NCI-H2196 treated with DMSO at 0.1 percent for 48 hours (cell line): ENCODE measurements around the gene MMRN2.

Experiments
- DNase-seq: peaks from one replicate; lab custom pipeline; 2025; ENCODE audit not compliant: unreplicated experiment; lab: John Stamatoyannopoulos, UW

Gene MMRN2

DNA sequence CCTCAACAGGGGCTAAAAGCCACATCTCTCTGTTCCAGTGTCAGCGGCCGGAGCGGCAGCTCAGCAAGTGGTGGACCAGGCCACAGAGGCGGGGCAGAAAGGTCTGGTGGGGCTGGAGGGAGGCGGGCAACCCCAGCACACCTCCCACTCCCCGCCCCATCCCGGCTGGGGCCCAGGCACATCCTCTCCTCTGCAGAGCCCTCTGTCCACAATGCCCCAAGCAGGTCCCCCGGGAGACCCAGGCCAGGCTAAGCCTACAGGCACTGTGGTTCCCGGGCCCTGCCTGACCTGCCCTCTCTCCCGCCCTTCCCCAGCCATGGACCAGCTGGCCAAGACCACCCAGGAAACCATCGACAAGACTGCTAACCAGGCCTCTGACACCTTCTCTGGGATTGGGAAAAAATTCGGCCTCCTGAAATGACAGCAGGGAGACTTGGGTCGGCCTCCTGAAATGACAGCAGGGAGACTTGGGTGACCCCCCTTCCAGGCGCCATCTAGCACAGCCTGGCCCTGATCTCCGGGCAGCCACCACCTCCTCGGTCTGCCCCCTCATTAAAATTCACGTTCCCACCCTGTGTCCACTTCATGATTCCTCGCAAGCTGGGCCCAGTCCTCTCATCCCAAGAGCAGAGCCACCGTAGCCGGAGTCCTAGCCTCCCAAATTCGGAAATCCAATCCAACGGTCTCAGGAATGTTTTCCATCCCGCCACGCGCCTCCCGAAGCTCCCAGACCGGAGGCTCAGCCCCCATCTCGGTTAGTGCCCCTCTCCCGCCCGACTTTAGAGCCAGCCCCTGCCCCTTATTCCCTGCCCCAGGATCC lies 13.0 kb upstream of the MMRN2 start:
- no peak for DNase-seq

DNA sequence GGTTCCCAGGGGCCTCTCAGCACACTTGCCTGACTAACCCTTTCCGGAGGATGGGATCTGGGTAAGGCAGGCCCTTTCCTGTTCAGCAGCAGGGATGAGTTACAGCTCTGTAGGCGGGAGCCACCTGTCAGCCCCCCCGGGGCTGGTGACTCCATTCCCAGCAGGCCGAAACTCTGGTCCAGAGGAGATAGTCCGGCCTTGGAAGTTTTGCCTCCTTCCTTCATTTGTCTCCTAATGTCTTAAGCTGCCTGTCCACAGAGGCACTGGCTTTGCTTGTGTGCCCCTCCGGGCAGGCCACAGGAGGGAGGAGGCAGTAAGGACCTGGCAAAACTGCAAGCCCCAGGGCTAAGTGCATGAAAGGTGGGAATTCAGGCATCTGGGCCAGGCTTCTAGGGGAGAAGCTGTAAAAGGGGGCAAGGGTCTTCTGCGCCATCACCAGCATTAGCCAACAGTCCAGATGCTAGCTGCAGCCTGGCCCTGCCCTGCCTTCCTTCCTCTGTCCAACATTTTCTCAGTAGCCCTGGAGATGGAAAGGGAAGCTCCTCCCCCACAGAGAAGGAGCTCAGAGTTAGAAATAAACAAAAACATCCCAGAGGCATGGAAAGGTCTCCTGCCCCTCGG lies 12.1 kb upstream of the MMRN2 start:
- DNase-seq, result no peak

DNA sequence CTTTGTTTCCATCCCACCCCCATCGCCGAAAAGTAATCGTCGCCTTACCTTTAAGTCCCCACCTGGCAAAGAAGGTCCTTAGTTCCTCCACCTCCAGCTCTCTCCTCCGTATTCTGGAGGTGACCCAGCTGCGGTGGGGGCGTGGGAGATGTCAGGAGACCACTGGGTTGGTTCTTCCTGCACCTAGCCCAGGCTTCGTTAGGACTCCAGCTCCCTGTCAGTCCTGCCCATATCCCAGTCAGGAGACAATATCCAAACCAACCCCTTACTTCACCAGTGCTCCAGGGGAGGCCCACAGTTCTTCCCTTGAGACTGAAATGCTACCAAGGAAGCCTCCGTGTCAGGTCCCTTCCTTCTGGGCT lies 11.6 kb upstream of the MMRN2 start:
- DNase-seq, result no peak

DNA sequence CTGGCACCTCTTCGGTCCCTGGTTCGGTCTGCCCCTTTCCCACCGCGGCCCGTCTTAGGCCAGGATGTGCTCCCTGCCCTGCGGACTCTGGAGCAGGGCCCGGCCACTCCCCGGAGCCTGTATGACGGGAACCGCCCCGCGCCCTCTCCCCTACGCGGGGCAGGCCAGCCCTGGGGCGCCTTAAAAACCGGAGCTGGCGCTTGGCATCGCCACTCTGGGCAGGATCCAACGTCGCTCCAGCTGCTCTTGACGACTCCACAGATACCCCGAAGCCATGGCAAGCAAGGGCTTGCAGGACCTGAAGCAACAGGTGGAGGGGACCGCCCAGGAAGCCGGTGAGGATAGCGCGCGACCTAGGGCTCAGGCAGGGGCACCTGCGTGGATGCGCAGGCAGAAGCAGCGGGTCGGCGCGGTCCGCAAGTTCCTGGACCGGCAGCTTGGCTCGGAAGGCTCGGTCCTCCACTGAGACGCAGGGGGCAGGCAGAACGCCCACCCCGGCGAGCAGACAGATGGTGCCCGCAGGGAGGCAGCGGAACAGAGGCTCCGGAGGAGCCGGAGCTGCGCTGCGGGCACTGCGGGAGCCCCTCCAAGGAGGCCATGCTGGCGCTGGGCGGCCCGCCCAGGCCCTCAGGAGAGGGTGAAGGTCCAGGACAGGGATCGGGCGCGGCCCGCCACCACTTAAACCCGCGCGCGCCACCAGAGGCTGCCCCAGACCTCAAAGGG lies 11.0 kb upstream of the MMRN2 start, which contains the start of gene ADIRF:
ADIRF (plus strand) TSS at position 212 of the 723 bp plus-strand sequence; CDS start at position 275, 63 bp downstream.
- no peak for DNase-seq

DNA sequence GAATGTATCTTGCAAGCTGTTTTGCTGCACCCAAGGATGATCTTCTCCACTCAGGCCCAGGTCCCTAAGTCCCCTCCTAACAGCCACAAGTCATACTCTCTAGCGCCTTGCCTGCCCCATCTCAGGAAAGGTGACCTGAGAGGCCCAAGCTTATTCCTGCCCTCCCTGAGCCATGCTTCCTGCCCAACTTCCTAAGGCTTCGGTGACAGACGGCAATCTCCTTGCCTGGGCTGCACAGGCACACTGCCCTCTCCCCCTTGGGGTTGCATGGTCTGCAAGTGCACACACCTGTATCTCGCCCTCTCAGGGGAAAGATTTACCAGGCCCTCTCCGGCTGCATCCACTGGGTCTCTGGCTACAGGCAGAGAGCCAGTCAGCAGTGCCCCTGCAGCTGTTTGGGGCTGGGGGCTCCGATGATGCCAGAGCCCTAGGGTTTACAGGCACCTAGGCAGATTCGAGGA lies 10.1 kb upstream of the MMRN2 start:
- DNase-seq, result no peak

DNA sequence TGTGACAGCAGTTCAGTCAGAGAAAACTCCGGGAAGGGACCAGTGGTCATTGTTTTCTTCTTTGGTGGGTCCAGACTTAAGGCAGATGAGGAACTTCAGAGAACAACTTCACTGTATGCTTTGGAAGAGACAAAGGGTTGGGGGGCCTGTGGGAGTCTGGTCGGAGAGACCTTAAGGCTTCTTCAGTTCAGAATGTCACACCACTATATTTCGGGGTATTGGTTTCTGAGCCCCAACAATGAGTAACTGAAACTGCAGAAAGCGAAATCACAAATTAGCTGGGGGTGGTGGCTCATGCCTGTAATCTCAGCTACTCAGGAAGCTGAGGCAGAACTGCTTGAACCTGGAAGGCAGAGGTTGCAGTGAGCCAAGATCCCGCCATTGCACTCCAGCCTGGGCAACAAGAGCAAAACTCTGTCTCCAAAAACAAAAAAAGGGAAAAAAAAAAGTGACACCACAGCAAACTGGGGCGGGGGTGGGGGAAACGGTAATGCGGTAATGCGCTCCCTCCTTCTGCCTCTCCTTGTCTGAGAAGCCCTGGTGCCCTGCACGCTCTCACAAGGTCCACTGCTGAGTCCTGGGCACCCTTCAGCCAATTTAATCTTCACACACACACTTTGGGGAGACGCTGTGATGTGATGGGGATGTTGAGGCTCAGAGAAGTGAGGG lies 8.7 kb upstream of the MMRN2 start:
- no peak for DNase-seq

DNA sequence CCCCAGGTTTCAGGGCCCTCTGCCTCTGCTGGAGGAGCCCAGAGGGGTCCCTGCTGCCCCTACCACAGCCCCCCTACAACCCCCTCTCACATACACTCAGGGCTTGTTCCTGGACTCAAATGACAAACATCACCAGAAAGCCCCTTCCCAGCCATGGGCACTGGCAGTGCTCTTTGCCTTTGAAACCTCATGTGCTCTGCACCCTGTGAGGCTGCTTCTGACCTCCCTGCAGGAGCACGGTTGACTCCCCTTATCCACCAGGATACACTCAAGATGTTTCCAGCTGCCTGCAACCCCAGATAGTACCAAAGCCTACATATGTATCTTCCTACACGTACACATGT lies 7.4 kb upstream of the MMRN2 start:
- DNase-seq, result no peak

DNA sequence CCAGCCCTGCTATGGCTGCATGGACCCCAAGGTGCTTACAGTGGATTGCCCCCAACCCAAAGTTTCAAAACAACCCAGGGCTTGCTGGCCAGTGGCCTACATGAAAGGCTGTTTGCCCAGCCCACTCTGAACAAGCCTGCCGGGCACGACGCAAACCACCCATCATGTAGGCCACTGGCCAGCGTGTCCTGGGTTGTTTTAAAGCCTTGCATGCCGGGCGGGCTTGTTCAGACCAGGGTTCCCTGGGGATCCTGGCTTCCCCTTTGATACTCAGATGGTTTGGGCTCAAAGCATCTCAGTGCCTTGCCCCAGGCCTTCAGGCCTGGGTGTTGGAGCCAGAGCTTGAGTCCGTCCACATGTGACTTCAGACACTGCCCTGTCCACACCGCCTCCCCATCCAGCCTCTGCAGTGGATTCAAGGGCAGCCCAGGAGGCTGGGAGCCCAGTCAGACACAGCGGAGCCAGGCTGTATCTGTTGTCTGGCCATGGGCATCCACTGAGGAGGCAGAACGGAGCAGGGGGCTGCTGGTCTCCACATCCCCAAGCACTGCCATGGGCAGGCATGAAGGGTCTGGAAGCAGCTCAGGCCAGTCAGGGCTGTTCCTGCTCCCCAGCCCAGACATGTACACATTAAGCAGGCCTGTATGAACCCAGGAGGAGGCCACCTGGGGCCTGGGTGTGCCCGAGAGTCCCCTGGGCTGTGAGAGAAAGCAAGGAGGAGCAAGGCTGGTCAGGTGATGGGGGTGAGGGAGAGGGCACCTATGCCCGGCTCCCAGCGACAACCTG lies 6.8 kb upstream of the MMRN2 start:
- DNase-seq, result no peak

DNA sequence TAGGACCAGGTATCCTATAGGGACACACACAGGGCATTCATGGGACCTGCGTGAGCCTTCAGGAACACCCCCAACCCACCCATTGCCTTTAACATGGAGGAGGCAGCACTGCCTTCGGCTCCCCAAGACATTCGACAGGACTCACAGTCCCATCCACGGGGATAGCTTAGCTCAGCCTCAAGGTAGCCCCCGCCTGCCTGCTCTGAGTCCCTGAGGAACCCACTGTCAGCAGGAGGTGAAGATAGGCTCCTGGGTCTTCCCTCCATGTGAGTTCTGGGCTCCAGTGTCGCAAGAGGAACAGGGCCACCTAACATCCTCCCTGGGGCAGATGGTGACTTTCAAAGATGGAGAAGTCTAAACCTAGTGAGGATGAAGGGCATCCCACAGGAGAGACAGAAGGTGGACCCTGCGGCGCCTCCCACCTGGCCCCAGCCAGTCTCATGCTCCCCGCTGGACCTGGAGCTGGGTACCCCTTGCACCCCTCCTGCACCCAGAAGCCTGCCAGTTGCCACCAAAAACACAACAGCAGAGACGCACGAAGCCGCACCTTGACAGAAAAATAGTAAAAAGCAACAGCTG lies 6.0 kb upstream of the MMRN2 start:
- no peak for DNase-seq

DNA sequence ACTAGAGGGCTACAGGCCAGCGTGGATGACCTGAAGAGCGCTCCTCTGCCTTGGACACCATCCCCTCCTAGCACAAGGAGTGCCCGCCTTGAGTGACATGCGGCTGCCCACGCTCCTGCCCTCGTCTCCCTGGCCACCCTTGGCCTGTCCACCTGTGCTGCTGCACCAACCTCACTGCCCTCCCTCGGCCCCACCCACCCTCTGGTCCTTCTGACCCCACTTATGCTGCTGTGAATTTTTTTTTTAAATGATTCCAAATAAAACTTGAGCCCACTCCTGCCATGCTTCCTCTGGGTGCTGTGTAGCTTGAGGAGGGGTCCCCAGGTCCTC lies 5.5 kb upstream of the MMRN2 start:
- DNase-seq, result no peak

DNA sequence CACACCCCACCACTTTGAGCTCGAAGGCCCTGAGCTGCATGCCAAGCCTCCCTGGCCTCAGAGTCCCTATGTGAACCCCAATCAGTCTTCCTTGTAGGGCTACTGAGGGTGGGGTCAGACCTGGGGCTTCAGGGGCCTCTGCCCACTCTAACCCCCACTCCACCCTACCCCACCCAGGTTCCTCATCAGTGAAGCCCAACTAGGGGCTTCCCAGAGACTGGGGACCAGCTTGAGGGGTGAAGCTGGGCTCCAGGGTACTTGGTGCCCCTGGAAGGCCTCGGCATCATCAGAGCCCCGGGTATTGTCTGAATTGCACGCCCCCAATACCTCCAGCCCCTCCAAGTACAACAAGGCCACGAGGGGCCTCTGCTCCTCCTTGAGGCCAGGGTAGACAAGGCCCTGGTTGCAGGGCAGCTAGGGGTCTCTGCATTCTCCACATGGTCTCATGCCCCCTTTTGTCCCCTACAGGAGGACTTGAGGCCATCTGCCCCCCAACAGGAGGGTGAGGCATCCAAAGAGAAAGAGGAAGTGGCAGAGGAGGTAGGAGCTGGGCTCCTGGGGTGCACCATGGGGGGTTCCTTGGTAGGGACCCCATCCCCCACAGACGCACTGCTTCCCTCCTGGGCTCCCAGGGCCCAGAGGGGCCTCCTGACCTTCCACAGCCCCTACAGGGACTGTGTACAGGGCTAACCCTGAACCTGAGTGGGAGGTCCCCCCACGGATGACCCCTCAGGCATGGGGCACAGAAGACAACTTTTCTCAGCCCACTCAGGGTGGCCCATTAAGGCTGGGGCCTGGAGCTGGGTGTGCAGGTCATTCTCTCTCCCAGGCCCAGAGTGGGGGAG lies 4.9 kb upstream of the MMRN2 start:
- no peak for DNase-seq

DNA sequence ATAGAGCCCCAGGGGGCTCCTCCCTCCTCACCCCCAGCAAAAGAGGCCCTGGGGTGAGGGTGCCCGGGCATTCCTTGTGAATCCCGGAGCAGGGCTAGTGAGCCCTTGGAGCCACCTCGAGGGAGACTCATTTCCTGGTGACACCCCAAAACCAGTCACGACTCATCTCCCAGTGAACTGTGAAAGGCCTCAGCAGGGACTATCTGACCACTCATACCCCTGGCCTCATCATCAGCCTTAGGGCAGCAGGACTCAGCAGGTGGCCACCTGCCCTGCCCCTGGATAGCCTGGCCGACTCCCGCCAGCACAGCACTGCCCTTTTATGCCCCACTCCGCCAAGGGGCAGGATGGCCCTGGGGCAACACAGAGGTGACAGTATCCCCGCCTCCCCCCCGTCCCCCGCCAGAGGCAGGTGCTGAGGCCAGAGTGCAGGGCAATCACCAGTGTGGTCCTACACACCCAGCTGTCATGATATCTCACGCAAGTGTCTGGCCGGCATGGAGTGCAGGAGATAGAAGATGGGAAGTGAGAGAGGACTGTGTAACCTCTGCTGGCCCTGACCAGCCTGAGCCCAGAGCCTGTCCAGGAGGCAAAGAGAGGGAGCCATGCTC lies 4.2 kb upstream of the MMRN2 start:
- DNase-seq, result no peak

DNA sequence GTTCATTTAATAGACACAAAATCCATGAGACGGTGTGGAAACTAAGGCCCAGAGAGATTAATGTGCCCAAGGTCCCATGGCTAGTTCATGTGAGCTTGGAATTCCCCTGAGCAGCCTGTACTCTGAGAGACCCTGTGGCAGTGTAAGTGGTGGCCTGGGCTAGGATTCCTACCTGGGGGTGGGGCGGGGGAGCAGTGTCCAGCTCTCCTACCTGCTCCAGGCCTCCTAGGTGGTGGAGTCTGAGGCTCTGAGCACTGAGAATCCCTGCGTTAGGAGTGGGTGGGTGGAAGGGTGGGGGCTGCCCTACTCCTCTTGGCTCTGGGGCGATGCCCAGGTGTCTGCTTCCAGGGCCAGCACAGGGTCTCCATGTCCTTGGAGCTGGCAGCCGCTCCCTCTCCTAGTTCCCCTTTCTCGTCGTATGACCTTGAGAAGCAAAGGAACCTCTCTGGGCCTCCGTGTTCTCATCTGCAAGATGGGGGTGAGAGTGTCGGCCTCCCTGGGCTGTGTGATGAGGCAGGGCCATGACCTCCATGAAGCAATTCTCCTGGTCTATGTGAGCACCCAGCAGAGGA lies 3.5 kb upstream of the MMRN2 start:
- DNase-seq, result no peak

DNA sequence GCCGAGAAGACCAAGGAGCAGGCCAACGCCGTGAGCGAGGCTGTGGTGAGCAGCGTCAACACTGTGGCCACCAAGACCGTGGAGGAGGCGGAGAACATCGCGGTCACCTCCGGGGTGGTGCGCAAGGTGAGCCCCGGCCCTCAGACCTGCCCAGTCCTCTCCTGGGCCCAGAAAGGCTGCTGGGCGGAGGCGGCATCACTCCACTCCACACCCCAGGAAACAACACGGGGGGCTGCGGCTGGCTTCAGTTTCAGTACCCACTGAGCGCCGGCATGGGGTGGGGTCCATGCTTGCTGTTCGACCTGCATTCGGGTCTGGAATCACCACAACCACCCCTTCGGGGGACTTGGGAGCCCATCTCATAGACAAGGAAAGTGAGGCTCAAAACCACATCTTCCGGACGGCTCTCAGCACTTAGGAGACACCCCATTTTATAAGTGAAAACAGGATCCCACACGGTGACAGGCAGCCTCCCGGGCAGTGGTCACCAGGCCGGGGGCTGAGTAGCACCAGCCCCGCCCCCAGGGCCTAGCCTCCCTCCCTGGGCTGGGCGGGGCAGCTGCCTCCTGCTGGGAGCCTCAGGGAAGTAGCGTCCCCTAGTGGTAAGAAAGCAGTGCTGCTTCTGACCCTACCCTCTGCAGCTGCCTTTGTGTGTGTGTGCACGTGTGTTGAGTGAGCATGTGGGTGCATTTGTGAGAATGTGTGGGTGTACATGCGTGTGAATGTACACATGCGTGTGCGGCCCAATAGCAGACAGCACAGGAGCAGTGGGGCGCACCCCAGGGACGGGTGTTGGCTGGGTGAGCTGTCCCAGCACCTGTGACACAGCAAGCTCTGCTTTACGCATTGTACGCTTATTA lies 2.8 kb upstream of the MMRN2 start:
- DNase-seq, result no peak

DNA sequence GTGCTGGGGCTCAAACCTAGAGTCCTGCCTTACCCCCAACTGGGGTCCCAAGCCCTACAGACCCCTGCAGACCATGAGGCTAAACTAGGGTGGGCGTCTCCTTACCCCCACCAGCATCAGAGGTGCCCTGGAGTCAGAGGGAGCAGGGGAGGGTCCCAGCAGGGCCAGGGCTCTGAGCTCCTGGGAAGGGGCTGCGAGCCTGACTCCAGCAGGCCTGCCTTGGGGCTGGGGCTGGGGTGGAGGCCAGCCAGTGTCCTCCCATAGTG lies 2.3 kb upstream of the MMRN2 start:
- DNase-seq, result no peak

DNA sequence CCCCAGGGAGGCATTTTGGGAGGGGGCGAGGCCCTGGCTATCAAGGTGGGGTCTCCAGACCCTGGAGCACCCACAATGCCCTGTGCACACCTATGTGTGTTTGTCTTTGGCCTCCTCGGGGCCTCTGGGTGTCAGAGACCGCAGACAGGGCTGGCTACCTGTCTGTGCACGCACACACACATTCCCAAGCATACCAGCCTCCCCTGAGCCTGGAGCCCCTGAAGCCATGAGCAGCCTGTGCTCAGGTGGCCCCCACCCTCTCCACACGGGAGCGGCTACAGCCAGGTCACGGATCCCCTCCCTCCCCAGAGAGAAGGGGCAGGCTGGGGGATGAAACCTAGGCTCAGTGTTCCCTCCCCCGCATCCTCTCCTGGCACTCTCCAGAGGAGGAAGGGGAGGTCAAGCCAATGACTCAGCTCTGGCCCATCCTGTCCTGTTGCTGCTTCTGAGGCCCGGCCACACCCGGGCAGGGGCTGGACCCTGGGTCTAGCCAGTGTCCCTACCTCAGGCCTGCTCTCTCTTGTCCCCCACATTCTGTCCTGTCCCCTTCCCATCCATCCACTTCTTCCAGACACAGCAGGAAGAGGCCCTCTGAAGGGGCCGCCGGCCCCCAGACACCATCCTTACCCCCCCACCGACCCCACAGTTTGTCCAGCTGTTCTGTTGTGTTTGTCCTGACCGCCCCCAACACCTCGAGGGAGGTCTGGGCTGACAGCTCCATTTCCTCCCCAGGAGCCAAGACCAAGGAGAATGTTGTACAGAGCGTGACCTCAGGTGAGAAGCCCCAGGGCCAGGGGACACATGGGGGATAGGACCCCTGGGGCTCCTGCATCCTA lies 1.7 kb upstream of the MMRN2 start:
- DNase-seq, result no peak

DNA sequence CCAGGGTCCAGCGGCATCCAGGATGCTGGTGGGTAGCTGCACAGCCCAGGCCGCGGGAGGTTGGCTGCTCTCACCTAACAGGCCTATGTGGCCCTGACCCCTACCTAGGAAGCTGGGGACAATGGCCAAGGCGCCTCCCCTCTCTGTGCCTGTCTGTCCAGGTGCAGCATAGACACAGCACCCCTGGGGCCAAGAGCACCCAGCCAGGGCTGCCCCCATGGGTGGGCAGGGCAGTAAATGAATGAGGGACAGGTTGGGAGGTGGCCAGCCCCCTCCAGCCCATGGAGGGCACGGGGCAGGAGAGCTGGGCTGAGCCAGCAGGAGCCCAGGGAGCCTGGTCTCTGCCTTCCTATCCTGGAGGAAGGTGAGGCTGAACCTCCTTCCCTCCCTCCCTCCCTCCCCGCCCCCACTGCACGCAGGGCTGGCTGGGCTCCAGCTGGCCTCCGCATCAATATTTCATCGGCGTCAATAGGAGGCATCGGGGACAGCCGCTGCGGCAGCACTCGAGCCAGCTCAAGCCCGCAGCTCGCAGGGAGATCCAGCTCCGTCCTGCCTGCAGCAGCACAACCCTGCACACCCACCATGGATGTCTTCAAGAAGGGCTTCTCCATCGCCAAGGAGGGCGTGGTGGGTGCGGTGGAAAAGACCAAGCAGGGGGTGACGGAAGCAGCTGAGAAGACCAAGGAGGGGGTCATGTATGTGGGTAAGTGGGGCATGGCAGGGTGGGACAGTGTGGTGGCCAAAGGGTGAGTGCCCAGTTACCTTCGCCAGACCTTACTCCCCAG lies 893 bp upstream of the MMRN2 start, which contains the start of gene SNCG:
SNCG (plus strand) TSS at position 484 of the 785 bp plus-strand sequence; CDS start at position 583, 99 bp downstream.
- no peak for DNase-seq
